Natural killer cell treated with Interleukin-12 subunit alpha and Interleukin-12 subunit beta and Interleukin-15 and Interleukin-18, amount 100 ng/mL, for 72 hours (primary cell): ENCODE results near the gene ABCF1. TPM values are rescaled to one million over a fixed set of nuclear protein-coding genes. Genes with fewer than 3 reads are reported as not detected.
"Not testable (repeated sequence)": the region's sequence is repeated elsewhere in the genome, so short reads cannot be mapped to it uniquely, and the experiment has no call there.

Experiments
- ATAC-seq, 2 donors: fragments of 150-1000 bp; cut with Tn5 transposase in 1 of 2; sonication (Bioruptor Pico), chemical (Tn5 transposase) in 1 of 2; 2 replicates each; pipeline ENCODE4 v1.10.0; 2021
- DNase-seq: peaks from one replicate; pipeline ENCODE4 v3.0.0; 2022; ENCODE audit warnings: low spot score
- H3K27ac Mint-ChIP-seq, 2 donors: 1 replicate in 1 of 2; 2 replicates in 1 of 2; pipeline ENCODE4 v1.8.0; 2022; ENCODE audit warnings: mixed read lengths in 2 of 2, mild to moderate bottlenecking in 1 of 2, moderate library complexity in 1 of 2
- H3K27me3 Mint-ChIP-seq, 2 donors: 1 replicate in 1 of 2; 2 replicates in 1 of 2; pipeline ENCODE4 v1.8.0; 2022; ENCODE audit warnings: mixed read lengths in 2 of 2
- H3K36me3 Mint-ChIP-seq: one replicate; pipeline ENCODE4 v1.8.0; 2022; ENCODE audit warnings: mixed read lengths
- H3K4me1 Mint-ChIP-seq, 2 donors: 1 replicate in 1 of 2; 2 replicates in 1 of 2; pipeline ENCODE4 v1.8.0; 2022; ENCODE audit warnings: low read depth in 2 of 2, mixed read lengths in 2 of 2, mild to moderate bottlenecking in 1 of 2
- H3K4me3 Mint-ChIP-seq: one replicate; pipeline ENCODE4 v1.8.0; 2022; ENCODE audit warnings: mixed read lengths
- H3K9me3 Mint-ChIP-seq: 2 replicates; pipeline ENCODE4 v1.8.0; 2022; ENCODE audit warnings: mixed read lengths
- total RNA-seq, 2 donors: library from RNA; stranded (reverse); gene quantifications; one replicate each; pipeline ENCODE4 v1.2.3, GENCODE V29; 2022

Gene ABCF1
- total RNA-seq, 2 donors from 2014 or later: 94.8 to 122 TPM

GRCh38 chr6:30570263-30570662 is 979 bp upstream of the ABCF1 start:
- H3K9me3 Mint-ChIP-seq: no peaks in the 10 kb centered on the region
- DNase-seq: no peak
- no peaks in the 10 kb centered on the region for H3K27me3 Mint-ChIP-seq
- H3K36me3 Mint-ChIP-seq: peaks cover 15% of the 10 kb centered on the region
- peak overlapping the region; percentile 25 to 93 for H3K27ac Mint-ChIP-seq
- H3K4me3 Mint-ChIP-seq: peak overlapping the region; percentile 98
- no peak for ATAC-seq
- peaks cover 48 to 61% of the 10 kb centered on the region in 2 donors for H3K4me1 Mint-ChIP-seq

DNA sequence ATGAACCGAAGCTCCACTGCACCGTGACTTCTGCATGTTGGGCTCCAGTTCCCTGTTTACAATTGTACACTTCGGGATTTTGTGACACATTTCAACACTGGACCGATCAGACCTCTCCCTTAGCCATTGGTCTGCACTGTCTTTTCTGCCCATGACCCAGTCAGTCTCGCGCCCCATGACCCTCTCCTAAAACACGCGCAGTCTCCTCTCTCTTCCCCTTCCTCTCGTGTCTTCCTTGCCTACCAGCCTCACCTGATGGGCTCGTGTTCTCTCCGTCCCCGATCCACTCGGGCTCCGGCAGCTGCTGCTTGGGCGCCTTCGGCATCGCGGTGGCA is 535 bp upstream of the ABCF1 start:
- peak overlapping the region; percentile 98 for H3K4me3 Mint-ChIP-seq
- H3K27me3 Mint-ChIP-seq: no peaks in the 10 kb centered on the region
- ATAC-seq (peak; percentile 1), DNase-seq (no peak)
- H3K36me3 Mint-ChIP-seq: peaks cover 15% of the 10 kb centered on the region
- H3K27ac Mint-ChIP-seq: peak overlapping the region; percentile 93 to 94
- peaks cover 48 to 61% of the 10 kb centered on the region in 2 donors for H3K4me1 Mint-ChIP-seq
- no peaks in the 10 kb centered on the region for H3K9me3 Mint-ChIP-seq

DNA sequence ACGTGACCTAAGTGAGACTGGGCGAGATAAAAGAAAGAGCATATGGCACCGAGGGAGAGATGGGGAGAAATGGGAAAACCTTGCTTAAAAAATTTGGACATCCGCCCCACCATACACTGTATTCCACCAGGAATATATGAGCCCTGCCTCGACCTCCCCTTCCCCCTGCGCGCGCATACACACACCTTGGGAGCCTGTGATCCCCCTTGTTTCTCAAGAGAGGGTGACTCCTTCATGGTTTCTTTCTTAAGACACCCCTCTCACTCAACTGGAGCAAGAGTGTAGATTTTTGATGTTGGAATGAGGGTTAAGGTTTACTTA is 480 bp downstream of the ABCF1 start:
- H3K27me3 Mint-ChIP-seq: no peaks in the 10 kb centered on the region
- ATAC-seq (no peak), DNase-seq (no peak)
- H3K4me3 Mint-ChIP-seq: peak overlapping the region; percentile 98
- H3K27ac Mint-ChIP-seq: peak overlapping the region; percentile 93 to 94
- H3K9me3 Mint-ChIP-seq: no peaks in the 10 kb centered on the region
- peaks cover 18% of the 10 kb centered on the region for H3K36me3 Mint-ChIP-seq
- H3K4me1 Mint-ChIP-seq: peaks cover 52 to 64% of the 10 kb centered on the region in 2 donors

DNA sequence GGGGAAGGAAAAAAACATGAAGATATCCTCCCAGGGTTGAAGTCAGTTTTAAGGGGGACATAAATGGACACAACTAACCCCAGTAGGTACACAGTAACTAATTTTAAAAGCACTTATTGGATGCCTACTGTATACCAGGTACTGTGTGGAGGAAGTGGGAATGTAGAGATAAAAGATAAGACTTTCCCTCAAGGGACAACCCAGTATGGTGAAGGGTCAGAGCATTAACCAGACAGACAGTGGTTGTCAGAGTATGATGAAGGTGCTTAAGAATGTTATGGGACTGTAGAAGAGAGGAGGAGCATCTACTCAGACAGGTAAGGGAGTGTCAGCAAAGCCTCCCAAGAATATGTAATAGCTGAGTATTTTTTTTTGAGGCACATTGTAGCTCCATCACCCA is 906 bp downstream of the ABCF1 start:
- DNase-seq (no peak), ATAC-seq (no peak)
- Mint-ChIP-seq H3K4me3 (peak overlapping the region; percentile 98), H3K27ac (peak overlapping the region; percentile 93 to 94), H3K4me1 (peaks cover 56 to 64% of the 10 kb centered on the region in 2 donors), H3K9me3 (no peaks in the 10 kb centered on the region), H3K27me3 (no peaks in the 10 kb centered on the region), H3K36me3 (peaks cover 22% of the 10 kb centered on the region)

DNA sequence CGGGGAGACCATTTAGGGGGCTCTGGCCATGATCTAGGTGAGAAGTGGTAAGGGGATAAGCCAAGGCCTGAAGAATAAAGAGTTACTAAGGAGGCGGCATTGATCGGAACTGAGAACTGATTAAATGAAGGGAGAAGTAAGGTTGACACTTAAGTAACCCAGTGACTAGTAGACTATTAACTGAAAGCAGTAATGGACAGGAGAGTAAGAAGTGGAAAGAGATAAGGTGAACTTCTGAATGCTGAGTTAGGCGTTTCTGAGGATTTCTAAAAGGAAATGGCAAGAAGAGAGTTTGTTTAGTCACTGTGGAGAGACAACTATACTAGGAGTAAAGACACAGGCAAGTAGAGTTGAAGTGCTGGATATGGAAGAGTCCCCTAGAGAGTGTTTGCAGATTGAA is 1.9 kb downstream of the ABCF1 start:
- DNase-seq: no peak
- Mint-ChIP-seq H3K9me3 (no peaks in the 10 kb centered on the region), H3K4me3 (peak overlapping the region; percentile 98), H3K27ac (peak overlapping the region in 1 of 2 donors; percentile 1), H3K27me3 (no peaks in the 10 kb centered on the region), H3K4me1 (peaks cover 58 to 62% of the 10 kb centered on the region in 2 donors), H3K36me3 (peaks cover 32% of the 10 kb centered on the region)
- ATAC-seq: no peak

- DNase-seq: no peak
- Mint-ChIP-seq H3K9me3 (no peaks in the 10 kb centered on the region), H3K4me3 (no peak overlapping the region), H3K27ac (peak overlapping the region in 1 of 2 donors; percentile 36), H3K27me3 (no peaks in the 10 kb centered on the region), H3K36me3 (peaks cover 49% of the 10 kb centered on the region), H3K4me1 (peaks cover 20 to 31% of the 10 kb centered on the region in 2 donors)
- no peak for ATAC-seq
Measured at GRCh38 chr6:30578051-30578450, 6.8 kb downstream of the ABCF1 start.

DNA sequence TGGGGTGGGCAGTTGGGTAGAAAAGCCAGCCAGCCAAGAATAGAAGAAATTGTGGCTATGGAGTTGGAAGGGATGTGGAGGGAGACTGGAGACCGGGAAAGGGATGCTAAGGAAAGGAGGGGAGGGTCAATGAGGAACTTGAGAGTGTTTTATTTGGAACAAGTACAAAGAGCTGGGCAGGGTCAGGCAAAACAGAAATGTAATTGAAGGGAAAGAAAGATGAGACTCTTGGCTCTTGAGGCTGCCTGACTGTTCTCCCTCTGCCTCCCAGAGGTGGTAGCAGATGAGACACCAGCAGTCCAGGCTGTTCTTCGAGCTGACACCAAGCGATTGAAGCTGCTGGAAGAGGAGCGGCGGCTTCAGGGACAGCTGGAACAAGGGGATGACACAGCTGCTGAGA is 12.7 kb downstream of the ABCF1 start:
- Mint-ChIP-seq H3K27ac (no peak overlapping the region), H3K27me3 (no peaks in the 10 kb centered on the region), H3K9me3 (no peaks in the 10 kb centered on the region), H3K4me1 (peaks cover 0 to 16% of the 10 kb centered on the region in 2 donors), H3K4me3 (no peak overlapping the region), H3K36me3 (peaks cover 45% of the 10 kb centered on the region)
- no peak for ATAC-seq
- no peak for DNase-seq

GRCh38 chr6:30589754-30590358 is 18.6 kb downstream of the ABCF1 start:
- Mint-ChIP-seq H3K27me3 (no peaks in the 10 kb centered on the region), H3K9me3 (no peaks in the 10 kb centered on the region), H3K4me3 (no peak overlapping the region), H3K27ac (peak overlapping the region in 1 of 2 donors; percentile 8), H3K36me3 (peaks cover 25% of the 10 kb centered on the region), H3K4me1 (peaks cover 6 to 9% of the 10 kb centered on the region in 2 donors)
- ATAC-seq: peak in 1 of 2 donors; percentile 41
- no peak for DNase-seq

- H3K27ac Mint-ChIP-seq: peak overlapping the region in 1 of 2 donors; percentile 8
- no peak for DNase-seq
- ATAC-seq: peak in 1 of 2 donors; percentile 52
Measured at GRCh38 chr6:30590509-30590908, 19.3 kb downstream of the ABCF1 start.

DNA sequence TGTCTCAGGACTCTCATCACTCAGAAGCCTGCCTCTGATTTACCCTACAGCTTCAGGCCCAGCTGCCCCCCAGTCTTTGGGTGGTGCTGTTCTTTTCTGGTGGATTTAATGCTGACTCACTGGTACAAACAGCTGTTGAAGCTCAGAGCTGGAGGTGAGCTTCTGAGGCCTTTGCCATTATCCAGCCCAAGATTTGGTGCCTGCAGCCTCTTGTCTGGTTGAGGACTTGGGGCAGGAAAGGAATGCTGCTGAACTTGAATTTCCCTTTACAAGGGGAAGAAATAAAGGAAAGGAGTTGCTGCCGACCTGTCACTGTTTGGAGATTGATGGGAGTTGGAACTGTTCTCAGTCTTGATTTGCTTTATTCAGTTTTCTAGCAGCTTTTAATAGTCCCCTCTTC is 19.8 kb downstream of the ABCF1 start:
- ATAC-seq (no peak), DNase-seq (no peak)
- Mint-ChIP-seq H3K9me3 (no peaks in the 10 kb centered on the region), H3K4me3 (no peak overlapping the region), H3K27ac (peak overlapping the region in 1 of 2 donors; percentile 8), H3K36me3 (peaks cover 25% of the 10 kb centered on the region), H3K27me3 (no peaks in the 10 kb centered on the region), H3K4me1 (peaks cover 6 to 9% of the 10 kb centered on the region in 2 donors)

More at GRCh38 chr6:30590509-30590908, 19.3 kb downstream of the ABCF1 start:
- Mint-ChIP-seq H3K4me1 (peaks cover 6 to 9% of the 10 kb centered on the region in 2 donors), H3K27me3 (no peaks in the 10 kb centered on the region), H3K36me3 (peaks cover 25% of the 10 kb centered on the region), H3K9me3 (no peaks in the 10 kb centered on the region), H3K4me3 (no peak overlapping the region)

DNA sequence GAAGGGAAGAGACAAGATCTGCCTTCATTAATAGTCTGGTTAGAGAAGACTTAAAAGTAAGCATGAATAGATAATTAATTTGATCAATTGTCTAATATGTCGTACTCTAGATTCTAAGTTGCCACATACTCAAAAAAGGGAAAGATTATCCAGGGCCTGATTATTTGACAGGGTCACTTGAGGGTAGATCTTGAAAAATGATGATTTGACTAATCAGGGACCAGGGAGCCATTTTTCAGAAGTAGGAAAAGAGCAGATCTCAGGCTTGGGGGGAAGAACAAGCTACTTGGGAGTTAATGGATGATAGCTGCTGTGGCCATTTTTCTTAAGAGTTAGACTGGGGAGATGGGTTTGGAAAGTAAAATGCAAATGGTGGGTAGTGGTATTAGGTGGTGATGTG is 21.0 kb downstream of the ABCF1 start:
- Mint-ChIP-seq H3K36me3 (peaks cover 17% of the 10 kb centered on the region), H3K27me3 (no peaks in the 10 kb centered on the region), H3K27ac (no peak overlapping the region)

DNA sequence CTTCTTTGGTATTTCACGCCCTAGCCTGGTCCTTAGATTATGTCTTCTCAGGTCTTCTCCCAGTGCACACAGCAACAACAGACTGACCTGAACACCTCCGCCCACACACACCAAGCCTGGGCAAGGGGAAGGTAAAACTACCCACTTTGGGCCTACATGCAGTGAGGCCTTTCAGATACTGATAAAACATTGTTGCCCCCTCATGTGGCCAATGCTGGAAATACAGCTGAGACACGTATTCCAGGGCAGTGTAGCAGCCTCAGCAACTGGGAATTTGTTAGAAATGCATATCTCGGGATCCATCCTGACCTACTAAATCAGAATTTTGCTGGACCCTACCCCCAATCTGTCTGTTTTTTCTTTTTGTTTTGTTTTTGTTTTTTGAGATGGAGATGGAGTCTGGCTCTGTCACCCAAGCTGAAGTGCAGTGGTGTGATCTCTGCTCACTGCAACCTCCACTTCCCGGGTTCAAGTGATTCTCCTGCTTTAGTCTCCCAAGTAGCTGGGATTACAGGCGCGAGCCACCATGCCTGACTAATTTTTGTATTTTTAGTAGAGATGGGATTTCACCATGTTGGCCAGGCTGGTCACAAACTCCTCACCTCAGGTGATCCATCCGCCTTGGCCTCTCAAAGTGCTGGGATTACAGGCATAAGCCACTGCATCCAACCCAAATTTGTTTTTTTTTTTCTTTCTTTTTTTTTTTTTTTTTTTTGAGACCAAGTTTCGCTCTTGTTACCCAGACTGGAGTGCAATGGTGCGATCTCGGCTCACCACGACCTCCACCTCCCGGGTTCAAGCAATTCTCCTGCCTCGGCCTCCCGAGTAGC is 26.3 kb downstream of the ABCF1 start:
- Mint-ChIP-seq H3K4me1 (peaks cover 16 to 26% of the 10 kb centered on the region in 2 donors), H3K27ac (peak overlapping the region in 1 of 2 donors; percentile 70)
- not testable (repeated sequence) for H3K9me3 Mint-ChIP-seq, H3K36me3 Mint-ChIP-seq, H3K4me3 Mint-ChIP-seq, H3K27me3 Mint-ChIP-seq
- ATAC-seq: peak; percentile 87
- DNase-seq: peak; percentile 76

More for the DNA sequence above, 21.0 kb downstream of the ABCF1 start:
- no peak for ATAC-seq
- DNase-seq: no peak
- no peak overlapping the region for H3K4me3 Mint-ChIP-seq
- H3K4me1 Mint-ChIP-seq: peaks cover 11 to 13% of the 10 kb centered on the region in 2 donors
- H3K9me3 Mint-ChIP-seq: no peaks in the 10 kb centered on the region

GRCh38 chr6:30598912-30599624 is 27.8 kb downstream of the ABCF1 start:
- Mint-ChIP-seq H3K36me3 (peaks cover 14% of the 10 kb centered on the region), H3K4me1 (peaks cover 28 to 33% of the 10 kb centered on the region in 2 donors), H3K4me3 (no peak overlapping the region), H3K27ac (peak overlapping the region; percentile 39 to 70), H3K27me3 (no peaks in the 10 kb centered on the region), H3K9me3 (no peaks in the 10 kb centered on the region)
- DNase-seq: no peak
- no peak for ATAC-seq
